Thyroid gland (tissue), 4 donors: ENCODE data around the gene C12orf43.

ENCODE experiments used
- CTCF ChIP-seq, 6 experiments: fragments of 200-600 bp in 3 of 6; fragments of 450-650 bp in 3 of 6; sonication (generic) in 3 of 6; IDR thresholded peaks; one replicate each; pipeline ENCODE4 v1.5.1; 2016 to 2019; ENCODE audit warnings: antibody characterized with exemption in 6 of 6, mild to moderate bottlenecking in 2 of 6, inconsistent platforms in 1 of 6, moderate library complexity in 1 of 6
- POLR2A ChIP-seq, 2 donors: fragments of 450-650 bp; IDR thresholded peaks; one replicate each; pipeline ENCODE4 v1.6.1; 2017; ENCODE audit warnings: antibody characterized with exemption in 2 of 2, mild to moderate bottlenecking in 2 of 2, moderate library complexity in 1 of 2

DNA sequence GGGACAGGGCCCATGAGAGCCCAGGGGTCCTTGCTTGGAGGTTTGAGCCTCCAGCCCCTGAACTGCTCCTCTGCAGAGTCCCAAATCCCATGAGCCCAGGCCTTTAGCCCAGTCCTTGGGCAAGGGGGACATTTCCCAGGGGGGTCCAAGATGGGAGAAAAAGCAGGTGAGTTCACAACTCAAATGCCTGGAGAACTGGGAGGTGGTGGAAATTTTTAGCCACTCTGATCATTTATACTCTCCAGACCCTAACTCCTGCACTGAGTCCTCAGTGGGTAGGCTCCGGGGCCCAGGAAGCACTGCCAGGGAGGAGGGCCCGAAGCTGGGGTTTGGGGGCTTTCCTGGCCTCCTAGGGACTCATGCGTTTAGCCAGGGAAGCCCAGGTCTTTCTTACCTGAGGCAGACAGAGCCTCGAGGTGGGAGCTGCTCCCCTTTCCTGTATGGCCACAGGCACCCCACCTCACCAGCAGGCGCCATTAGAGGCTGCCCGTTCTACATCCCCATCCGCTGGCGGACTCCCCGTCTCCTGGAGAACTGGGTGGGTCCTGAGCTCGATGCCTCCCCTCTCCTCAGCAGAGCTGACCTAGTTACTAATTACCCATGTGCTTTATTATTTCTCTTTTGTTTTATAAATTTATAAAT is 36.9 kb downstream of the C12orf43 start:
- TF ChIP-seq CTCF (IDR thresholded peaks at IDR 0.05) (no peak), POLR2A (IDR thresholded peaks at IDR 0.05) (no peak)
